ENCODE measurements around the gene SPATA13. TPM values are rescaled to one million over a fixed set of nuclear protein-coding genes. Genes with fewer than 3 reads are reported as not detected.
"Not testable (repeated sequence)": the region's sequence is repeated elsewhere in the genome, so short reads cannot be mapped to it uniquely, and the experiment has no call there.

Gene SPATA13
- total RNA-seq, 1 experiment from 2014 or later, result 43.0 TPM

- H3F3A ChIP-seq (ENCODE audit: low read length, unreplicated experiment), result no peaks in the 10 kb centered on the region
- POLR2A ChIA-PET (ENCODE audit: unreplicated experiment), result interaction anchor here (0.7 kb wide), 1 partner anchor 44 kb away, joined by 5 read pairs; no protein-coding TSS in a partner anchor
- intact Hi-C loops (cut with micrococcal nuclease), result no loop called here
- H2AFZ ChIP-seq (ENCODE audit: low read length), result no peak overlapping the region
- no peak overlapping the region for H3K9ac ChIP-seq (ENCODE audit: low read length)
- no peaks in the 10 kb centered on the region for H3K9me3 ChIP-seq (ENCODE audit: low read length)
- H3K27me3 ChIP-seq (ENCODE audit: low read length), result no peaks in the 10 kb centered on the region
- peaks cover 56% of the 10 kb centered on the region for H3K79me2 ChIP-seq (ENCODE audit: low read length)
- BruUV-seq (replicated peaks), result no TSS peak
- H4K20me1 ChIP-seq (ENCODE audit: low read length), result no peaks in the 10 kb centered on the region
- CTCF ChIA-PET, result interaction anchor here (0.5 to 1.0 kb wide), 2 partner anchors 12 to 55 kb away, joined by 3 to 6 read pairs; partner anchors contain the start of gene SPATA13
- peaks cover 33% of the 10 kb centered on the region for H3K4me1 ChIP-seq (ENCODE audit: insufficient read depth, low read length)
- ATAC-seq, result peak; percentile 32
- H3K4me3 ChIP-seq (ENCODE audit: low read length), result no peak overlapping the region
- H3K9me2 ChIP-seq (replicated peaks; ENCODE audit: low read length), result no peaks in the 10 kb centered on the region
- no peak for TF ChIP-seq EZH2phosphoT487 (IDR thresholded peaks at IDR 0.05; ENCODE audit: borderline replicate concordance, low read length)
- TF ChIP-seq CTCF (conservative IDR thresholded peaks at IDR 0.05; ENCODE audit: low read depth, low read length), result no peak
- no peak for TF ChIP-seq EZH2 (IDR thresholded peaks at IDR 0.05; ENCODE audit: low read length, unreplicated experiment)
- H3K36me3 ChIP-seq (ENCODE audit: low read depth, low read length), result no peaks in the 10 kb centered on the region
- peak; percentile 37 for DNase-seq
- H3K27ac ChIP-seq (ENCODE audit: low read length), result no peak overlapping the region
- no peak overlapping the region for H3K4me2 ChIP-seq (ENCODE audit: low read length)
Measured at GRCh38 chr13:24215732-24216131, 55.2 kb downstream of the SPATA13 start.

GRCh38 chr13:24216176-24216575 lies 55.7 kb downstream of the SPATA13 start:
- intact Hi-C loops (cut with micrococcal nuclease), result no loop called here
- BruUV-seq (replicated peaks), result no TSS peak

GRCh38 chr13:24216779-24217178 lies 56.3 kb downstream of the SPATA13 start:
- H3K27me3 ChIP-seq (ENCODE audit: low read length); CTCF ChIA-PET; H2AFZ ChIP-seq (ENCODE audit: low read length); POLR2A ChIA-PET (ENCODE audit: unreplicated experiment); BruUV-seq (replicated peaks); H3K4me3 ChIP-seq (ENCODE audit: low read length); H3K9me2 ChIP-seq (replicated peaks; ENCODE audit: low read length); H3K36me3 ChIP-seq (ENCODE audit: low read depth, low read length); H3K9me3 ChIP-seq (ENCODE audit: low read length); DNase-seq; H3K4me2 ChIP-seq (ENCODE audit: low read length); H3F3A ChIP-seq (ENCODE audit: low read length, unreplicated experiment); ATAC-seq; H3K27ac ChIP-seq (ENCODE audit: low read length); intact Hi-C loops (cut with micrococcal nuclease); H4K20me1 ChIP-seq (ENCODE audit: low read length); H3K9ac ChIP-seq (ENCODE audit: low read length): not testable (repeated sequence)
- H3K79me2 ChIP-seq (ENCODE audit: low read length), result peaks cover 55% of the 10 kb centered on the region
- H3K4me1 ChIP-seq (ENCODE audit: insufficient read depth, low read length), result peaks cover 41% of the 10 kb centered on the region

More at GRCh38 chr13:24216176-24216575, 55.7 kb downstream of the SPATA13 start:
- TF ChIP-seq EZH2 (IDR thresholded peaks at IDR 0.05; ENCODE audit: low read length, unreplicated experiment), result no peak
- TF ChIP-seq CTCF (conservative IDR thresholded peaks at IDR 0.05; ENCODE audit: low read depth, low read length), result no peak
- TF ChIP-seq EZH2phosphoT487 (IDR thresholded peaks at IDR 0.05; ENCODE audit: borderline replicate concordance, low read length), result no peak
- ATAC-seq (no peak), DNase-seq (no peak)
- Histone ChIP-seq H3K4me2 (ENCODE audit: low read length) (no peak overlapping the region), H3K9me2 (replicated peaks; ENCODE audit: low read length) (no peaks in the 10 kb centered on the region), H3K27ac (ENCODE audit: low read length) (no peak overlapping the region), H3K9ac (ENCODE audit: low read length) (no peak overlapping the region), H3K4me3 (ENCODE audit: low read length) (no peak overlapping the region), H3K79me2 (ENCODE audit: low read length) (peaks cover 56% of the 10 kb centered on the region), H3K4me1 (ENCODE audit: insufficient read depth, low read length) (peaks cover 37% of the 10 kb centered on the region), H3K27me3 (ENCODE audit: low read length) (no peaks in the 10 kb centered on the region), H2AFZ (ENCODE audit: low read length) (no peak overlapping the region), H3K9me3 (ENCODE audit: low read length) (no peaks in the 10 kb centered on the region), H4K20me1 (ENCODE audit: low read length) (no peaks in the 10 kb centered on the region), H3F3A (ENCODE audit: low read length, unreplicated experiment) (no peaks in the 10 kb centered on the region), H3K36me3 (ENCODE audit: low read depth, low read length) (no peaks in the 10 kb centered on the region)
- ChIA-PET CTCF (interaction anchor here (1.0 kb wide), 1 partner anchor 13 kb away, joined by 3 read pairs; no protein-coding TSS in a partner anchor), POLR2A (ENCODE audit: unreplicated experiment) (interaction anchor here (0.7 kb wide), 1 partner anchor 45 kb away, joined by 5 read pairs; no protein-coding TSS in a partner anchor)

Measured in PC-3 (cell line).